Liver (tissue), 1 donor: Measurements from ENCODE around the gene RNPC3.

ENCODE experiments used
- MAX ChIP-seq: IDR thresholded peaks from 2 replicates; pipeline ENCODE4 v1.6.1; 2016; ENCODE audit warnings: antibody characterized with exemption
- ZBTB33 ChIP-seq: IDR thresholded peaks from 2 replicates; pipeline ENCODE4 v1.6.1; 2016; ENCODE audit warnings: antibody characterized with exemption

- no peak for TF ChIP-seq ZBTB33
- TF ChIP-seq MAX = no peak
These were observed 2.2 kb upstream of the RNPC3 start for GRCh38 chr1:103523346-103523745.
